IMR-90 (cell line): ENCODE measurements around the gene PDGFRA. TPM values are rescaled to one million over a fixed set of nuclear protein-coding genes. Genes with fewer than 3 reads are reported as not detected.
A peak's percentile ranks its signal among the peaks of the same experiment; 100 is the strongest.

ENCODE experiments used
- ATAC-seq: fragments of 200-7000 bp; cut with Tn5 transposase; 2 replicates; pipeline ENCODE4 v1.9.1; 2020; ENCODE audit warnings: low read depth, mild to moderate bottlenecking, moderate library complexity
- BruUV-seq: library from RNA; stranded (reverse); fragments of 400-500 nt; replicated peaks from 2 replicates; lab custom pipeline; 2021; lab: Mats Ljungman, UMichigan
- CTCF ChIA-PET: fragments of 300-600 bp; formaldehyde crosslinking; extraction: SDS; loops from one replicate; lab custom pipeline; 2021; ENCODE audit warnings: antibody characterized with exemption; lab: Yijun Ruan, JAX
- POLR2A ChIA-PET: fragments of 300-600 bp; sonication (Branson Sonifier 250); formaldehyde crosslinking; loops from one replicate; lab custom pipeline; 2022; ENCODE audit warnings: antibody characterized with exemption; ENCODE audit not compliant: unreplicated experiment; lab: Charles Lee
- DNase-seq: peaks from one replicate; pipeline ENCODE4 v3.0.0; 2013
- H2AFZ ChIP-seq: replicated peaks from 2 replicates; pipeline ENCODE3; 2013; ENCODE audit warnings: low read length, mild to moderate bottlenecking; ENCODE audit not compliant: poor library complexity
- H2AK5ac ChIP-seq: 2 replicates; pipeline ENCODE4 v1.6.1; 2013; ENCODE audit warnings: low read depth, low read length, inconsistent platforms
- H2AK9ac ChIP-seq: replicated peaks from 2 replicates; pipeline ENCODE3; 2013; ENCODE audit warnings: mild to moderate bottlenecking, low read depth, low read length, moderate library complexity; ENCODE audit not compliant: poor library complexity
- H2BK120ac ChIP-seq: 2 replicates; pipeline ENCODE4 v1.6.1; 2013; ENCODE audit warnings: low read depth, low read length, inconsistent platforms
- H2BK15ac ChIP-seq: 3 replicates; pipeline ENCODE4 v1.6.1; 2013; ENCODE audit warnings: low read depth, low read length, inconsistent platforms
- H2BK20ac ChIP-seq: 2 replicates; pipeline ENCODE4 v1.6.1; 2013; ENCODE audit warnings: low read depth, mild to moderate bottlenecking, inconsistent platforms, low read length, moderate library complexity
- H2BK5ac ChIP-seq: 2 replicates; pipeline ENCODE4 v1.6.1; 2013; ENCODE audit warnings: mild to moderate bottlenecking, low read depth, low read length, inconsistent platforms; ENCODE audit not compliant: poor library complexity, severe bottlenecking
- H3K14ac ChIP-seq: replicated peaks from 2 replicates; pipeline ENCODE4 v1.6.1; 2013; ENCODE audit warnings: low read depth, low read length, inconsistent platforms
- H3K18ac ChIP-seq: 2 replicates; pipeline ENCODE4 v1.6.1; 2013; ENCODE audit warnings: low read depth, low read length, control low read depth
- H3K23ac ChIP-seq: 2 replicates; pipeline ENCODE4 v1.6.1; 2013; ENCODE audit warnings: low read depth, low read length, inconsistent platforms
- H3K27ac ChIP-seq: 2 replicates; pipeline ENCODE4 v1.5.1; 2013; ENCODE audit warnings: mild to moderate bottlenecking, control low read depth, low read length; ENCODE audit not compliant: insufficient read depth
- H3K27me3 ChIP-seq: 2 replicates; pipeline ENCODE4 v1.6.1; 2013; ENCODE audit warnings: low read length; ENCODE audit not compliant: control insufficient read depth, insufficient read depth
- H3K36me3 ChIP-seq: 2 replicates; pipeline ENCODE4 v1.6.1; 2013; ENCODE audit warnings: low read length, mixed read lengths; ENCODE audit not compliant: control insufficient read depth, insufficient read depth
- H3K4ac ChIP-seq: 2 replicates; pipeline ENCODE4 v1.6.1; 2013; ENCODE audit warnings: low read depth, low read length, inconsistent platforms
- H3K4me1 ChIP-seq: 2 replicates; pipeline ENCODE4 v1.6.1; 2013; ENCODE audit warnings: low read length, mixed read lengths; ENCODE audit not compliant: control insufficient read depth, insufficient read depth
- H3K4me2 ChIP-seq: 2 replicates; pipeline ENCODE4 v1.6.1; 2013; ENCODE audit warnings: low read depth, mild to moderate bottlenecking, control low read depth, low read length, moderate library complexity
- H3K4me3 ChIP-seq: 2 replicates; pipeline ENCODE4 v1.5.1; 2013; ENCODE audit warnings: low read depth, mild to moderate bottlenecking, control low read depth, low read length, moderate library complexity; ENCODE audit not compliant: insufficient read depth
- H3K56ac ChIP-seq: 2 replicates; pipeline ENCODE4 v1.6.1; 2013; ENCODE audit warnings: low read length, inconsistent platforms; ENCODE audit not compliant: insufficient read depth; ENCODE audit errors: extremely low read depth
- H3K79me1 ChIP-seq, 2 experiments: 2 replicates each; pipeline ENCODE4 v1.6.1; 2013; ENCODE audit warnings: low read length in 2 of 2, inconsistent platforms in 1 of 2, low read depth in 1 of 2
- H3K9ac ChIP-seq: 2 replicates; pipeline ENCODE4 v1.6.1; 2013; ENCODE audit warnings: low read depth, low read length, control low read depth
- H3K9me1 ChIP-seq: 2 replicates; pipeline ENCODE4 v1.6.1; 2013; ENCODE audit warnings: low read length, inconsistent platforms; ENCODE audit not compliant: insufficient read depth
- H3K9me3 ChIP-seq: 2 replicates; pipeline ENCODE4 v1.6.1; 2013; ENCODE audit warnings: low read length; ENCODE audit not compliant: control insufficient read depth, insufficient read depth
- H4K20me1 ChIP-seq: 2 replicates; pipeline ENCODE4 v1.6.1; 2013; ENCODE audit warnings: low read length, inconsistent platforms; ENCODE audit not compliant: insufficient read depth
- H4K5ac ChIP-seq: 2 replicates; pipeline ENCODE4 v1.6.1; 2013; ENCODE audit warnings: mild to moderate bottlenecking, low read depth, low read length, control low read depth
- H4K8ac ChIP-seq, 2 experiments: 2 replicates each; pipeline ENCODE4 v1.6.1; 2013; ENCODE audit warnings: low read depth in 2 of 2, low read length in 2 of 2, control low read depth in 1 of 2, inconsistent platforms in 1 of 2
- H4K91ac ChIP-seq: 2 replicates; pipeline ENCODE4 v1.6.1; 2013; ENCODE audit warnings: low read depth, low read length, inconsistent platforms; ENCODE audit not compliant: insufficient read depth
- BHLHE40 ChIP-seq: fragments of 150-350 bp; IDR thresholded peaks from 2 replicates; pipeline ENCODE4 v1.6.1; 2016; ENCODE audit warnings: mild to moderate bottlenecking, low read depth, low read length
- CEBPB ChIP-seq: IDR thresholded peaks from 2 replicates; pipeline ENCODE4 v1.6.1; 2012; ENCODE audit warnings: low read depth, low read length, improper control_type of control experiment
- CHD1 ChIP-seq: IDR thresholded peaks from 2 replicates; pipeline ENCODE4 v1.6.1; 2012; ENCODE audit warnings: low read depth, low read length, improper control_type of control experiment
- FOS ChIP-seq: fragments of 150-350 bp; IDR thresholded peaks from 2 replicates; pipeline ENCODE4 v1.6.1; 2016; ENCODE audit warnings: low read depth, low read length
- MAFK ChIP-seq: IDR thresholded peaks from 2 replicates; pipeline ENCODE4 v1.6.1; 2012; ENCODE audit warnings: low read depth, low read length, improper control_type of control experiment
- MXI1 ChIP-seq: IDR thresholded peaks from 2 replicates; pipeline ENCODE4 v1.6.1; 2012; ENCODE audit warnings: low read depth, mild to moderate bottlenecking, low read length, moderate library complexity, borderline replicate concordance
- POLR2A ChIP-seq: IDR thresholded peaks from 2 replicates; pipeline ENCODE4 v1.6.1; 2012; ENCODE audit warnings: mild to moderate bottlenecking, low read depth, low read length
- RAD21 ChIP-seq: IDR thresholded peaks from 2 replicates; pipeline ENCODE4 v1.6.1; 2012; ENCODE audit warnings: low read length, improper control_type of control experiment
- RFX5 ChIP-seq: IDR thresholded peaks from 2 replicates; pipeline ENCODE4 v1.8.0; 2012; ENCODE audit warnings: low read depth, mild to moderate bottlenecking, low read length, moderate library complexity
- WGBS, 2 experiments: methylation state at CpG; one replicate each; pipeline versions ENCODE4 v1.1.5 to v1.1.7; 2013; ENCODE audit warnings: missing lambda C conversion rate in 2 of 2; ENCODE audit not compliant: insufficient read length in 1 of 2; ENCODE audit errors: extremely low coverage in 2 of 2; 5-methylcytosine and 5-hydroxymethylcytosine counted together
- dilution Hi-C: fragments of 300-500 bp; cut with HindIII; formaldehyde crosslinking; loops from one replicate; pipeline ENCODE4 v1.14.3; 2018; ENCODE audit warnings: low sequenced_read_pairs; ENCODE audit not compliant: unreplicated experiment
- in situ Hi-C: fragments of 300-500 bp; cut with MboI; formaldehyde crosslinking; loops from 3 replicates; pipeline ENCODE4 v1.14.3; 2019; ENCODE audit warnings: low sequenced_read_pairs, inconsistent platforms, mixed read lengths
- intact Hi-C: fragments of 100-400 bp; cut with micrococcal nuclease; formaldehyde crosslinking; loops from 2 replicates; pipeline ENCODE4 v1.10.0; 2022
- polyA plus RNA-seq, 3 experiments: library from polyadenylated mRNA; depleted of rRNA; stranded (reverse); fragments of >200 nt; gene quantifications; 2 replicates each; pipeline ENCODE4 v1.2.3, GENCODE V29; 2012; ENCODE audit warnings: low replicate concordance in 1 of 3
- total RNA-seq: library from RNA; depleted of rRNA; stranded (reverse); fragments of >200 nt; gene quantifications from 2 replicates; pipeline ENCODE4 v1.2.3, GENCODE V29; 2012
- TF ChIP-seq, protein P1 (sequence below): fragments of 150-350 bp; IDR thresholded peaks from 2 replicates; pipeline ENCODE4 v1.6.1; 2016; ENCODE audit warnings: low read depth, mild to moderate bottlenecking, low read length, moderate library complexity, borderline replicate concordance

PDGFRA gene
- total and polyA plus RNA-seq, 2 of the 4 experiments (the other 2 are of a cell fraction), result 60.8 to 168 TPM

DNA sequence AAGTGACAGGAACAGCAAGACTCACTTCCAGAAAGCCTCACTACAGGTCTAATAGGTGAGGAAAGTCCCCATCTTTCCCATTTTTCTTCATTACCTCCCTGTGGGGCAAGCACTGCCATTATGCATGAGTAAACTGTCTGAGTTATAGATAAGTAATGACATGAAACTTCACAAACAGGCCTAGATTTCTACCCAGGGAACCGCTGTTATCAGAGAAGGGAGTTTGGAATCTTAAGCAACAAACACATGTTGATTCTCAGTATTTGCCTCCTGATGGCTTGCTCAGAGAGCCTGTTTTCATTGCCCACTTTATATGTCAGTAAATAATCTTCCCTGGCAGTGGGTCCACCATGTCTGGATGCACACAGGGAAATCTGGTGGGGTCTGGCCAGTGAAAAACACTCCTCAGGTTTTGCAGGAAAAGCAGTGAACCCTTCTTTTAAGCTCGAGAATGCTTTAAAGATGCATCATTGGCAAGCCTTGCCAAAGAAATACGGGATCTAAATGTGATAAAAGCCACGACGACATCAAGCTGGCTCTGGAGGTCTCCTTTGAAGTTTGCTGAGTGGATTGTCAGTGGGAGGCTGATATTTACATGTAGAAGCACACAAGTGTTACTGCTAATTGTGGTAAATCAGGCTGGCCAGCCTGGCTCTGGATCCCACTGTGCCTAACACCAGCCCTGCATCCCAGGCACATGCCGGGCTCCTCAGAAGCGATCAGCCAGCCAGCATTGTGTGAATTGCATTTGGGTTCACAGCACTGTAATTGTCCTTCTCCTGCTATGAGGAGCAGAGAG is 25.2 kb downstream of the PDGFRA start:
- Histone ChIP-seq H3K4me1 (peaks cover 16% of the 10 kb centered on the region), H4K8ac (peak overlapping the region in 1 of 2 experiments; percentile 24; a peak in 1 of 4 replicates), H4K91ac (no peak overlapping the region), H3K56ac (no peak overlapping the region), H2BK120ac (no peak overlapping the region), H3K4me2 (peak overlapping the region; percentile 29), H2AK9ac (no peak overlapping the region), H4K5ac (no peak overlapping the region), H3K9me3 (no peaks in the 10 kb centered on the region), H2AFZ (no peak overlapping the region), H3K4me3 (no peak overlapping the region), H2BK15ac (no peak overlapping the region), H3K9ac (no peak overlapping the region), H3K18ac (peak overlapping the region; percentile 19; the same call in 1 of the 2 replicates), H3K27me3 (no peaks in the 10 kb centered on the region), H3K36me3 (peaks cover 25% of the 10 kb centered on the region), H2AK5ac (no peak overlapping the region), H2BK20ac (no peak overlapping the region), H3K14ac (0 out of 2 replicates have a peak overlapping the region, but pooled peaks have one; percentile 1), H3K27ac (peak overlapping the region; percentile 61; the same call in 1 of the 2 replicates), H3K23ac (peak overlapping the region; percentile 1; the same call in 1 of the 2 replicates), H2BK5ac (peak overlapping the region; percentile 13), H3K79me1 (peaks cover 24 to 65% of the 10 kb centered on the region in 2 experiments), H3K9me1 (peaks cover 18% of the 10 kb centered on the region), H4K20me1 (peaks cover 83% of the 10 kb centered on the region), H3K4ac (no peak overlapping the region)
- ChIA-PET CTCF (no interaction called here), POLR2A (no interaction called here)
- peak; percentile 50 for DNase-seq
- no TSS peak for BruUV-seq
- TF ChIP-seq CHD1 (no peak), POLR2A (no peak), MXI1 (no peak), RFX5 (no peak), FOS (no peak), MAFK (no peak), CEBPB (no peak), BHLHE40 (no peak), RAD21 (no peak)
- TF ChIP-seq, protein P1, sequence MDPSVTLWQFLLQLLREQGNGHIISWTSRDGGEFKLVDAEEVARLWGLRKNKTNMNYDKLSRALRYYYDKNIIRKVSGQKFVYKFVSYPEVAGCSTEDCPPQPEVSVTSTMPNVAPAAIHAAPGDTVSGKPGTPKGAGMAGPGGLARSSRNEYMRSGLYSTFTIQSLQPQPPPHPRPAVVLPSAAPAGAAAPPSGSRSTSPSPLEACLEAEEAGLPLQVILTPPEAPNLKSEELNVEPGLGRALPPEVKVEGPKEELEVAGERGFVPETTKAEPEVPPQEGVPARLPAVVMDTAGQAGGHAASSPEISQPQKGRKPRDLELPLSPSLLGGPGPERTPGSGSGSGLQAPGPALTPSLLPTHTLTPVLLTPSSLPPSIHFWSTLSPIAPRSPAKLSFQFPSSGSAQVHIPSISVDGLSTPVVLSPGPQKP, result no peak
- intact Hi-C loops, result no loop called here
- ATAC-seq, result peak; percentile 12; the same call in 1 of the 2 replicates
- in situ Hi-C loops, result no loop called here
- dilution Hi-C loops, result no loop called here
- 15% methylated on average over 4 of the region's 7 CpGs; no CpG with 5 or more reads in 1 of the 2 experiments for WGBS, 2 experiments
